WI38 (cell line): ENCODE data around the gene NFIA.

ENCODE experiments used
- H3K4me3 ChIP-seq: 2 replicates; pipeline ENCODE4 v1.5.1; 2011; ENCODE audit warnings: low read depth, mild to moderate bottlenecking, control low read depth, low read length
- TF ChIP-seq, protein P1 (sequence below): IDR thresholded peaks from 2 replicates; pipeline ENCODE4 v1.5.1; 2012; ENCODE audit warnings: low read depth, mild to moderate bottlenecking, control low read depth, low read length

Gene NFIA

DNA sequence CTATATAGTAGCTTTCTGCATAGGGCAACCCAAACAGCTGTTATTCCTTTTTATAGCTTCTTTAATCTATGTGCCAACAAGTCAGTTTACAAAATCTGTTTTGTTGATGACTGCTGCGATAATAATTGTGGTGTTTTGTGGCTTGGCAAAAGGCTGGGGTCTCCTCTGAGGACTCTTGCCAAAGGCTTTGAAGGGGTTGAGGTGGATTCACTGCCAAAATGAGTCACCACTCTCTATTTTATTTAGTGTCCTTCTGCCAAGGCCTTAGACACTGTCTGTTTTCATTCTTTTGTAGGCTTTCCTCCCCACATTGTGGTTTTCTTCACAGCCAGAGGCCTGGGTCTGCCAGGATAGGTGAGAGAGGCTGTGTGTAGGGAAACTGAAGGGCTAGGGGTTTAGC is 161.8 kb downstream of the NFIA start:
- TF ChIP-seq, protein P1, sequence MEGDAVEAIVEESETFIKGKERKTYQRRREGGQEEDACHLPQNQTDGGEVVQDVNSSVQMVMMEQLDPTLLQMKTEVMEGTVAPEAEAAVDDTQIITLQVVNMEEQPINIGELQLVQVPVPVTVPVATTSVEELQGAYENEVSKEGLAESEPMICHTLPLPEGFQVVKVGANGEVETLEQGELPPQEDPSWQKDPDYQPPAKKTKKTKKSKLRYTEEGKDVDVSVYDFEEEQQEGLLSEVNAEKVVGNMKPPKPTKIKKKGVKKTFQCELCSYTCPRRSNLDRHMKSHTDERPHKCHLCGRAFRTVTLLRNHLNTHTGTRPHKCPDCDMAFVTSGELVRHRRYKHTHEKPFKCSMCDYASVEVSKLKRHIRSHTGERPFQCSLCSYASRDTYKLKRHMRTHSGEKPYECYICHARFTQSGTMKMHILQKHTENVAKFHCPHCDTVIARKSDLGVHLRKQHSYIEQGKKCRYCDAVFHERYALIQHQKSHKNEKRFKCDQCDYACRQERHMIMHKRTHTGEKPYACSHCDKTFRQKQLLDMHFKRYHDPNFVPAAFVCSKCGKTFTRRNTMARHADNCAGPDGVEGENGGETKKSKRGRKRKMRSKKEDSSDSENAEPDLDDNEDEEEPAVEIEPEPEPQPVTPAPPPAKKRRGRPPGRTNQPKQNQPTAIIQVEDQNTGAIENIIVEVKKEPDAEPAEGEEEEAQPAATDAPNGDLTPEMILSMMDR, result no peak
- H3K4me3 ChIP-seq, result no peak overlapping the region

DNA sequence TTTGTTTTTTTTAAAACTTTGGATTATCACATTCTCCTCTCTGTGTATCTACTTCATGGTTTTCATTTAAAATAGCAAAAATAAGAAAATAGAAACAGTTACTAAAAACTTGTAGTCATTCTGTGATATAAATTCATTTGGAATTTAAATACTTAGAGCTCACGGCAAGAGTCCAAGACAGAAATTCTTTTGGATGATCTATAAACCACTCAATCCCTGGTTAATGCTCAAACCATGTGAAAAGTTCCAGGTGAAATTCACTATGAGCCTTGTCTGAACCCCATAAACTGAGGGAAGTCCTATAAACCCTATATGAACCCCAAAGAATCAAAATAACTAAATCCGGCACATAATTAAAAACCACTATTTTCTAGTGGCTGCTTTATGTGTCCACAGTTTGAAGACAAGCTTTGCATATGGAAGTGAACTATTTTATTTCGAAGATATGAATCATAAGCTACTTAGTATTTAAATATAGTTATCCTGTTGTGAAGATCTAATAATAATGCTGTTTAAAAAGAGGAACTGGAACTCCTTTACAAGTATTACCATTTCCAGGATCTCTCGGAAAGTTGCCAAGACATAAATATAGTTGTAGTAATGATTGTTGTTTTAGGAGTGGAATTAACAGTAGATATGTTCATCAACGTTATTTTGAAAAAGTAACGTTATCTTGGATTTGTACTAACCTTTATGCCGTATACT is 163.5 kb downstream of the NFIA start:
- H3K4me3 ChIP-seq, result no peak overlapping the region
- TF ChIP-seq, protein P1, result no peak

DNA sequence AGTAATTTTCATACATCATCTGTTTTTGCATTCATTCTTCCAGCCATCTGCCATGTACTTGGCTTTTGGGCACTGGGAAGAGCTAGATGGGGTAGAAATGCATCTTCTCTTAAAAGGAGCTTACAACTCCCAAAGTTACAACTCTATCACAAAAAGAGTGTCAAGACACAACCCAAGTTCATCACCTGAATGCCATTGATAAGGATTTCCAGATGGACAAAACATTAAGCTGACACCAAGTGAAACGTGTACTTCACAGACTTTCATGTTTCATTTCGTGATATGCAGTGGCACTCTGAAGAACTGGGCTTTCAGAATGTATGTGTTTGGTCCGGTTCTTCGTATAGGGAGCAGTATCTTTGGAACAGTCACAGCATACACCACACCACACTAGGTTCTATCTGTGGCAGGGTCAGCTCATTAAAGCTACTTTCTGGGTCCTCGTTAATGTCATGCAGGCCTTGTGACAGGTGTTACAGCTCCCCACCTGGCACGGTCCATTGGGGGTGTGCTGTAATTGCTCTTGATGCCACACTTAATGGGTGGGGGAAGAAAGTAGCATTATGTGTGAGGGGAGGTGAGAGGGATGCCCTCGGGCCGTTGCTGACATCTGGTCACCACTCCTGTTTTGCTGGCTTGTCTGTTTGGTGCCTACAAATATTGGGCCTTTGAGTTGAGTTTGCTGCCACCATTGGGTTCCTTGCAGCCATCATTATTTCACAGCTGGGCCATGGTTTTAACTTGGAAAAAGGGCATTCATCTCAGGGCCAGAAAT is 164.9 kb downstream of the NFIA start:
- no peak overlapping the region for H3K4me3 ChIP-seq
- TF ChIP-seq, protein P1, result no peak

DNA sequence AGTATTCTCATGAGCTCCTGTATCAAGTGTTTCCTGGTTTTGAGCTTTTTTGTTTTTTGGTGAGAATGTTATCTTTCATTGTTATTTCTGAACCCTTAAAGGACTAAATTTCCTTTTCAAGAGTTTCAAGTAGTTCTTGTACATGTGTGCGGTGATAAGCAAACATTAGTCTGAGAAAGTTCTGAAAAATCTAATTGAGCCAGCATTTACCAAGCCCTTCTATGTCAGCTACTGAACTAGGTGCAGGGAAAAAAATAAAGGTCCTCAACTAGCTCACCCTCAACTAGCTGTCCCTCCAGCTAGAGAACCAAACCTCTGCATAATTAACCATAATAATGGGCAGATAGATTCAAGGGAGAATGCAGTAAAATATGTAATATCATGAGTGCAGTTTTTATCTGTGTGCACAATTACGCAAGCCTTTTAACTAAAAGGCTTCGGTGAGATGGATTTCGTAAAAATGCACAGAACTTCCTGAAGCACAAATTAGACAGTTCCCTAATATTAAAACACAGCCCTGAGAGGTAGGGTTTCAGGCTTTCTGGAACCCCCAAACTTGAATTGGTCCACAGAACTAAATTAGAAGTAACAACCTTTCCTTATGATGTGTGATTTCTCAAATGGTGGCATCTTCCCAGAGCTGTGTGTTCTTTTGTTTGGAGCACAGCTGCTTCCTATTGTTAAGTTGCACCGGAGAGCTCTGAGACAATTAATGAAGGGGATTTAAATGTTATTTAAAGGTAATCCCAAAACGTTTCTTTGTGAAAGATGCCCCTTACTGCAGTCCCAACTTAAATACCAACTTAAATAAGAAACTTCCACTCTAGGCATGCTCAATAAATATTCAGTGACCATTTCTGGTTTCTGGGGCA is 165.8 kb downstream of the NFIA start:
- H3K4me3 ChIP-seq, result no peak overlapping the region

DNA sequence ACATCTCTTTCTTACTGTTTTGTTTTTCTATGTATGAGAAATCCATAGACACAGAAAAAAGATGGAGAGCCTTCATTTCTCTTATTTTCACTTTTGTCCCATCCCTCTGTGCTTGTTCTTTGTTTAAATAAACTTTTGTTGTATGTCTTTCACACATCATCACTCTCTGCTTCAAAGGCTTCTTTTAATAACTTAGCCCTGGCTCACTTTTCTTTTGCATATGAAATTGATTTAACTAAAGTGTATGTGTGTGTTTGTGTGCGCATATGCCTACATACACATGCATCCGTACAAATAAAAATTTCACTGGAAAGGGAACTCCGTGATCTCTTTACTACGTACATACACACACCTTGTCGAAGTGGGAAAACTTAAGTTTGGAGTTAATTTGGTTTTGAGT is 168.6 kb downstream of the NFIA start:
- H3K4me3 ChIP-seq, result no peak overlapping the region
- TF ChIP-seq, protein P1, result no peak

More for the DNA sequence above, 165.8 kb downstream of the NFIA start:
- TF ChIP-seq, protein P1, result no peak

DNA sequence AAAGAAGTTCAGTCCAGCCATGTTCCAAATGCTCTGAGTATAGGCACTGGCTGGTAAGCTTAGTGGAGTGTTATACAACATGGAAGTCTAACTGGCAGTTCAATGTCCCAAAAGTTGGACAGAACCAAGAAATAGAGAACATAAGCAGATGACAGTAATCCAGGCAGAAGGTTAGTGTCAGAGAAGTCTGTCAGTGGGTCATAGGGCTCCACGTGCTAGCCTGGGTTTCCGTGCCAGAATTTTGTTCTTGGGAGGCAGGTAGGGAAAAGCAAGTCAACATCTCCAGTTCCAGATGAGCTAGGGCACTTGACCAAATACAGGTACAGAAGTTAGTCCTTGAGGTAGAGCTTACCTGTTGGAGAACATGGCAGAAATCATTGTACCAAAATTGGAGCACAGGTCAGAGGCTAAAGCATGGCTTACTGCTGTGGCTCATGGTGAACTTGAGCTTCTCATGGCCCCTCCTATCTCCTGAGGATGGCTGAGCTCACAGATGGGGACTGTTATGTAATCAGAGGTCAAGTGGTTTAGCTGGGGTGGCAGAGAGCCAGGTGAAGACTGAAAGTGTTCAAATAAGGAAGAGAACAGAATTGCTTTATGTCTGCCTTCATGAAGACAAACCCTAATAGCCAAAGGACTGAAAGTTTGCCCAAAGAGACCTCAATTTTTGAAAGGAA is 170.8 kb downstream of the NFIA start:
- TF ChIP-seq, protein P1, result no peak
- H3K4me3 ChIP-seq, result no peak overlapping the region
